ENCODE data around the gene RYR2. TPM values are rescaled to one million over a fixed set of nuclear protein-coding genes. Genes with fewer than 3 reads are reported as not detected.
"Not testable (repeated sequence)": the region's sequence is repeated elsewhere in the genome, so short reads cannot be mapped to it uniquely, and the experiment has no call there.

Gene RYR2
- total and polyA plus RNA-seq, 2 donors: 7.2 to 16.8 TPM

- Histone ChIP-seq H3K36me3 (ENCODE audit: insufficient read depth) (no peaks in the 10 kb centered on the region), H3K4me1 (ENCODE audit: insufficient read depth) (no peaks in the 10 kb centered on the region), H3K27ac (ENCODE audit: low read depth) (no peak overlapping the region), H3K4me3 (ENCODE audit: low read depth, low read length) (no peak overlapping the region)
- WGBS: 93% methylated on average over 31 of the region's 32 CpGs
- no peak for DNase-seq (ENCODE audit: extremely low spot score)
Observed at GRCh38 chr1:237309595-237310118, 267.7 kb downstream of the RYR2 start.

GRCh38 chr1:237316352-237316751 lies 274.4 kb downstream of the RYR2 start:
- Histone ChIP-seq H3K4me3 (ENCODE audit: low read depth, low read length) (no peak overlapping the region), H3K27ac (ENCODE audit: low read depth) (no peak overlapping the region), H3K4me1 (ENCODE audit: insufficient read depth) (no peaks in the 10 kb centered on the region), H3K36me3 (ENCODE audit: insufficient read depth) (no peaks in the 10 kb centered on the region)
- WGBS: 65% methylated on average over 4 of the region's 4 CpGs
- DNase-seq (ENCODE audit: extremely low spot score): no peak

GRCh38 chr1:237318748-237319147 lies 276.8 kb downstream of the RYR2 start:
- DNase-seq (ENCODE audit: extremely low spot score): no peak
- Histone ChIP-seq H3K36me3 (ENCODE audit: insufficient read depth) (no peaks in the 10 kb centered on the region), H3K4me1 (ENCODE audit: insufficient read depth) (no peaks in the 10 kb centered on the region), H3K4me3 (ENCODE audit: low read depth, low read length) (no peak overlapping the region), H3K27ac (ENCODE audit: low read depth) (no peak overlapping the region)
- WGBS: 87% methylated on average over 3 of the region's 3 CpGs

GRCh38 chr1:237320890-237321289 lies 278.9 kb downstream of the RYR2 start:
- no peak overlapping the region for H3K27ac ChIP-seq (ENCODE audit: low read depth)
- DNase-seq (ENCODE audit: extremely low spot score): no peak

GRCh38 chr1:237324226-237324625 lies 282.2 kb downstream of the RYR2 start:
- no peaks in the 10 kb centered on the region for H3K36me3 ChIP-seq (ENCODE audit: insufficient read depth)
- no peak overlapping the region for H3K27ac ChIP-seq (ENCODE audit: low read depth)
- 90% methylated on average over 3 of the region's 3 CpGs for WGBS
- no peak overlapping the region for H3K4me3 ChIP-seq (ENCODE audit: low read depth, low read length)
- H3K4me1 ChIP-seq (ENCODE audit: insufficient read depth): no peaks in the 10 kb centered on the region
- no peak for DNase-seq (ENCODE audit: extremely low spot score)

More at GRCh38 chr1:237320890-237321289, 278.9 kb downstream of the RYR2 start:
- no peak overlapping the region for H3K4me3 ChIP-seq (ENCODE audit: low read depth, low read length)
- no peaks in the 10 kb centered on the region for H3K4me1 ChIP-seq (ENCODE audit: insufficient read depth)
- H3K36me3 ChIP-seq (ENCODE audit: insufficient read depth): no peaks in the 10 kb centered on the region

GRCh38 chr1:237327061-237327460 lies 285.1 kb downstream of the RYR2 start:
- no peak overlapping the region for H3K4me3 ChIP-seq (ENCODE audit: low read depth, low read length)
- no peaks in the 10 kb centered on the region for H3K4me1 ChIP-seq (ENCODE audit: insufficient read depth)
- no peaks in the 10 kb centered on the region for H3K36me3 ChIP-seq (ENCODE audit: insufficient read depth)
- WGBS: 61% methylated on average over 3 of the region's 3 CpGs
- H3K27ac ChIP-seq (ENCODE audit: low read depth): no peak overlapping the region
- DNase-seq (ENCODE audit: extremely low spot score): no peak

- H3K27ac ChIP-seq (ENCODE audit: low read depth): no peak overlapping the region
- H3K4me3 ChIP-seq (ENCODE audit: low read depth, low read length): no peak overlapping the region
- H3K4me1 ChIP-seq (ENCODE audit: insufficient read depth): no peaks in the 10 kb centered on the region
- WGBS: 82% methylated on average over 3 of the region's 3 CpGs
- no peaks in the 10 kb centered on the region for H3K36me3 ChIP-seq (ENCODE audit: insufficient read depth)
- no peak for DNase-seq (ENCODE audit: extremely low spot score)
Observed at GRCh38 chr1:237340892-237341291, 298.9 kb downstream of the RYR2 start.

GRCh38 chr1:237341391-237341790 lies 299.4 kb downstream of the RYR2 start:
- 57% methylated on average over 3 of the region's 3 CpGs for WGBS

GRCh38 chr1:237342730-237343129 lies 300.7 kb downstream of the RYR2 start:
- H3K4me1 ChIP-seq (ENCODE audit: insufficient read depth): no peaks in the 10 kb centered on the region
- 94% methylated on average over 6 of the region's 6 CpGs for WGBS
- no peaks in the 10 kb centered on the region for H3K36me3 ChIP-seq (ENCODE audit: insufficient read depth)
- H3K4me3 ChIP-seq (ENCODE audit: low read depth, low read length): no peak overlapping the region
- DNase-seq (ENCODE audit: extremely low spot score): no peak
- H3K27ac ChIP-seq (ENCODE audit: low read depth): no peak overlapping the region

More at GRCh38 chr1:237341391-237341790, 299.4 kb downstream of the RYR2 start:
- Histone ChIP-seq H3K4me3 (ENCODE audit: low read depth, low read length) (no peak overlapping the region), H3K27ac (ENCODE audit: low read depth) (no peak overlapping the region), H3K36me3 (ENCODE audit: insufficient read depth) (no peaks in the 10 kb centered on the region), H3K4me1 (ENCODE audit: insufficient read depth) (no peaks in the 10 kb centered on the region)
- DNase-seq (ENCODE audit: extremely low spot score): no peak

GRCh38 chr1:237352747-237353146 lies 310.8 kb downstream of the RYR2 start:
- Histone ChIP-seq H3K36me3 (ENCODE audit: insufficient read depth) (no peaks in the 10 kb centered on the region), H3K4me1 (ENCODE audit: insufficient read depth) (no peaks in the 10 kb centered on the region), H3K4me3 (ENCODE audit: low read depth, low read length) (no peak overlapping the region), H3K27ac (ENCODE audit: low read depth) (no peak overlapping the region)
- DNase-seq (ENCODE audit: extremely low spot score): no peak
- 96% methylated on average over 3 of the region's 3 CpGs for WGBS

- H3K4me1 ChIP-seq (ENCODE audit: insufficient read depth): no peaks in the 10 kb centered on the region
- DNase-seq (ENCODE audit: extremely low spot score): no peak
- H3K36me3 ChIP-seq (ENCODE audit: insufficient read depth): no peaks in the 10 kb centered on the region
- H3K4me3 ChIP-seq (ENCODE audit: low read depth, low read length): no peak overlapping the region
- H3K27ac ChIP-seq (ENCODE audit: low read depth): no peak overlapping the region
- 85% methylated on average over 4 of the region's 4 CpGs for WGBS
Observed at GRCh38 chr1:237353918-237354317, 311.9 kb downstream of the RYR2 start.

- H3K36me3 ChIP-seq (ENCODE audit: insufficient read depth): no peaks in the 10 kb centered on the region
- 72% methylated on average over 1 of the region's 1 CpG for WGBS
- H3K4me1 ChIP-seq (ENCODE audit: insufficient read depth): no peaks in the 10 kb centered on the region
- no peak overlapping the region for H3K27ac ChIP-seq (ENCODE audit: low read depth)
- H3K4me3 ChIP-seq (ENCODE audit: low read depth, low read length): no peak overlapping the region
- no peak for DNase-seq (ENCODE audit: extremely low spot score)
Observed at GRCh38 chr1:237355022-237355421, 313.0 kb downstream of the RYR2 start.

GRCh38 chr1:237358555-237358954 lies 316.6 kb downstream of the RYR2 start:
- 92% methylated on average over 1 of the region's 1 CpG for WGBS
- H3K4me3 ChIP-seq (ENCODE audit: low read depth, low read length): no peak overlapping the region
- no peaks in the 10 kb centered on the region for H3K36me3 ChIP-seq (ENCODE audit: insufficient read depth)
- DNase-seq (ENCODE audit: extremely low spot score): no peak
- H3K27ac ChIP-seq (ENCODE audit: low read depth): no peak overlapping the region
- no peaks in the 10 kb centered on the region for H3K4me1 ChIP-seq (ENCODE audit: insufficient read depth)

GRCh38 chr1:237367758-237368157 lies 325.8 kb downstream of the RYR2 start:
- H3K36me3 ChIP-seq (ENCODE audit: insufficient read depth): no peaks in the 10 kb centered on the region
- WGBS: 52% methylated on average over 2 of the region's 2 CpGs
- DNase-seq (ENCODE audit: extremely low spot score): no peak
- H3K27ac ChIP-seq (ENCODE audit: low read depth): no peak overlapping the region
- H3K4me3 ChIP-seq (ENCODE audit: low read depth, low read length): no peak overlapping the region
- no peaks in the 10 kb centered on the region for H3K4me1 ChIP-seq (ENCODE audit: insufficient read depth)

GRCh38 chr1:237371477-237371876 lies 329.5 kb downstream of the RYR2 start:
- H3K4me3 ChIP-seq (ENCODE audit: low read depth, low read length); H3K36me3 ChIP-seq (ENCODE audit: insufficient read depth); H3K4me1 ChIP-seq (ENCODE audit: insufficient read depth); DNase-seq (ENCODE audit: extremely low spot score); H3K27ac ChIP-seq (ENCODE audit: low read depth): not testable (repeated sequence)
- WGBS: 93% methylated on average over 2 of the region's 3 CpGs
